ENCODE results near the gene ZFP82. TPM values are rescaled to one million over a fixed set of nuclear protein-coding genes. Genes with fewer than 3 reads are reported as not detected.

The ZFP82 gene
- total RNA-seq, 2 experiments from 2014 or later: 13.5 to 15.6 TPM

- H3K9me2 ChIP-seq (ENCODE audit: insufficient read depth, low read length): no peaks in the 10 kb centered on the region
- no peak overlapping the region for H3K4me2 ChIP-seq (ENCODE audit: low read length)
- POLR2A ChIA-PET: interaction anchor here (0.9 kb wide), 1 partner anchor 20 kb away, joined by 4 read pairs; the partner anchor contains the start of gene ZFP14
- no peak overlapping the region for H2AFZ ChIP-seq (ENCODE audit: low read length)
- H3K27ac ChIP-seq (ENCODE audit: low read depth, low read length, poor library complexity, severe bottlenecking): no peak overlapping the region
- no TSS peak for BruUV-seq (replicated peaks)
- H3K36me3 ChIP-seq (ENCODE audit: insufficient read depth, low read length): peaks cover 94% of the 10 kb centered on the region
- no peaks in the 10 kb centered on the region for H4K20me1 ChIP-seq (ENCODE audit: insufficient read depth, low read length)
- CTCF ChIA-PET (ENCODE audit: unreplicated experiment): no interaction called here
- no peaks in the 10 kb centered on the region; the same call in 1 of the 2 replicates for H3K79me2 ChIP-seq (ENCODE audit: insufficient read depth, low read depth, low read length)
- no peak overlapping the region for H3K4me3 ChIP-seq (ENCODE audit: low read depth, low read length, poor library complexity, severe bottlenecking)
- TF ChIP-seq CTCF (conservative IDR thresholded peaks at IDR 0.05; ENCODE audit: low read length) (no peak), EZH2phosphoT487 (IDR thresholded peaks at IDR 0.05; ENCODE audit: borderline replicate concordance, low read depth, low read length) (no peak)
- H3K9me3 ChIP-seq (ENCODE audit: low read length): peaks cover 57% of the 10 kb centered on the region
- intact Hi-C loops (cut with micrococcal nuclease; ENCODE audit: unreplicated experiment): no loop called here
- no peaks in the 10 kb centered on the region for H3K4me1 ChIP-seq (ENCODE audit: insufficient read depth, low read length, poor library complexity, severe bottlenecking)
- DNase-seq (ENCODE audit: low spot score): no peak
These were observed 19.9 kb downstream of the ZFP82 start for GRCh38 chr19:36398571-36398970.

- Histone ChIP-seq H3K9me3 (ENCODE audit: low read length) (peaks cover 66% of the 10 kb centered on the region), H3K79me2 (ENCODE audit: insufficient read depth, low read depth, low read length) (no peaks in the 10 kb centered on the region)
These were observed 25.3 kb downstream of the ZFP82 start for GRCh38 chr19:36392916-36393673.

More at GRCh38 chr19:36392916-36393673, 25.3 kb downstream of the ZFP82 start:
- no peak for TF ChIP-seq CTCF (conservative IDR thresholded peaks at IDR 0.05; ENCODE audit: low read length)
- no peak for TF ChIP-seq EZH2phosphoT487 (IDR thresholded peaks at IDR 0.05; ENCODE audit: borderline replicate concordance, low read depth, low read length)
- H3K36me3 ChIP-seq (ENCODE audit: insufficient read depth, low read length): peaks cover 80% of the 10 kb centered on the region
- ChIA-PET CTCF (ENCODE audit: unreplicated experiment) (no interaction called here), POLR2A (no interaction called here)
- no peaks in the 10 kb centered on the region for H3K9me2 ChIP-seq (ENCODE audit: insufficient read depth, low read length)
- intact Hi-C loops (cut with micrococcal nuclease; ENCODE audit: unreplicated experiment): no loop called here
- TSS peak; percentile 15 for BruUV-seq (replicated peaks)
- H2AFZ ChIP-seq (ENCODE audit: low read length): no peak overlapping the region
- DNase-seq (ENCODE audit: low spot score): no peak
- H3K4me1 ChIP-seq (ENCODE audit: insufficient read depth, low read length, poor library complexity, severe bottlenecking): no peaks in the 10 kb centered on the region
- H3K4me3 ChIP-seq (ENCODE audit: low read depth, low read length, poor library complexity, severe bottlenecking): no peak overlapping the region
- no peak overlapping the region for H3K4me2 ChIP-seq (ENCODE audit: low read length)
- no peaks in the 10 kb centered on the region for H4K20me1 ChIP-seq (ENCODE audit: insufficient read depth, low read length)
- no peak overlapping the region for H3K27ac ChIP-seq (ENCODE audit: low read depth, low read length, poor library complexity, severe bottlenecking)
